ENCODE measurements around the gene REC114. TPM values are rescaled to one million over a fixed set of nuclear protein-coding genes. Genes with fewer than 3 reads are reported as not detected.

REC114 gene
- not detected in 2 replicates for total RNA-seq

DNA sequence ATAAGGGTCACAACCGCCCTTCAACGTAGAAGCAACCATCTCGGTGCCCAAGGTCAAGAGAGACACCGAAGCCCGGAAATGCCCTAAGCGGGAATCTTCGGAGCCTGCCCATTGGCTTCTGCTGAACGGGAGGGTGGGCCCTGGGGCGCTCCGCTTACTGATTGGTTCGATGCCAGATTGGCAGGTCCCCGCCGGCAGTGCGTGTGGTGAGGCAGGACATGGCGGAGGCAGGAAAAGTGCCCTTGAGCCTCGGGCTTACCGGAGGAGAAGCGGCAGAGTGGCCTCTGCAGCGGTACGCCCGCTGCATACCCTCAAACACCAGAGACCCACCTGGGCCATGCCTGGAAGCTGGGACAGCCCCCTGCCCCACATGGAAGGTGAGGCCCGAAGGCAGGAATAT lies at the start of gene REC114:
REC114 (plus strand) TSS at position 197 of the 400 bp plus-strand sequence; CDS start at position 219, 22 bp downstream.

Other genes with a start within 250 kb of the REC114 start
- gene HCN4, start 74.2 kb upstream of the REC114 start, total RNA-seq, result under 0.01 TPM in 1 of 2 replicates, not detected in the other
- gene NPTN, start 190.2 kb downstream of the REC114 start, total RNA-seq, result 48.7 and 118 TPM in 2 replicates
- 21.9 and 82.4 TPM in 2 replicates for gene CD276, start 241.2 kb downstream of the REC114 start, total RNA-seq

Measured in bladder microvascular endothelial cell (primary cell).